ENCODE results near the gene AP1B1. TPM values are rescaled to one million over a fixed set of nuclear protein-coding genes. Genes with fewer than 3 reads are reported as not detected.

Gene AP1B1
- total RNA-seq, 4 donors from 2014 or later, result 58.0 to 77.3 (median 75.3) TPM

DNA sequence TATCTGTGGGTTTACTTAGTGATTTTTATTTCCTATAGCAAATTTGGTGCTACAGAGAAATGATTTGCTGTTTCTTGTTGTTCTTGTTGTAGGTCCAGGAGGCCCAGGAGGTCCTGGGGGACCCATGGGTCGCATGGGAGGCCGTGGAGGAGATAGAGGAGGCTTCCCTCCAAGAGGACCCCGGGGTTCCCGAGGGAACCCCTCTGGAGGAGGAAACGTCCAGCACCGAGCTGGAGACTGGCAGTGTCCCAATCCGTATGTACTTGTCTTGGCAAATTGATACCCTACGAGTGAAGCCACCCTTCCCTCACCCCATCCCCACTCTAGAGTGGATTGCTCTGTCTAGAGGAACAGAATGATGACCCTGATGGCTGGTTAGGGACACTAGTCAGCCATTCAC is 89.7 kb downstream of the AP1B1 start:
- ATAC-seq (ENCODE audit: low FRiP score) (no peak), DNase-seq (ENCODE audit: low spot score) (no peak)
- TF ChIP-seq, protein P1, sequence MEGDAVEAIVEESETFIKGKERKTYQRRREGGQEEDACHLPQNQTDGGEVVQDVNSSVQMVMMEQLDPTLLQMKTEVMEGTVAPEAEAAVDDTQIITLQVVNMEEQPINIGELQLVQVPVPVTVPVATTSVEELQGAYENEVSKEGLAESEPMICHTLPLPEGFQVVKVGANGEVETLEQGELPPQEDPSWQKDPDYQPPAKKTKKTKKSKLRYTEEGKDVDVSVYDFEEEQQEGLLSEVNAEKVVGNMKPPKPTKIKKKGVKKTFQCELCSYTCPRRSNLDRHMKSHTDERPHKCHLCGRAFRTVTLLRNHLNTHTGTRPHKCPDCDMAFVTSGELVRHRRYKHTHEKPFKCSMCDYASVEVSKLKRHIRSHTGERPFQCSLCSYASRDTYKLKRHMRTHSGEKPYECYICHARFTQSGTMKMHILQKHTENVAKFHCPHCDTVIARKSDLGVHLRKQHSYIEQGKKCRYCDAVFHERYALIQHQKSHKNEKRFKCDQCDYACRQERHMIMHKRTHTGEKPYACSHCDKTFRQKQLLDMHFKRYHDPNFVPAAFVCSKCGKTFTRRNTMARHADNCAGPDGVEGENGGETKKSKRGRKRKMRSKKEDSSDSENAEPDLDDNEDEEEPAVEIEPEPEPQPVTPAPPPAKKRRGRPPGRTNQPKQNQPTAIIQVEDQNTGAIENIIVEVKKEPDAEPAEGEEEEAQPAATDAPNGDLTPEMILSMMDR (IDR thresholded peaks at IDR 0.05), result no peak

DNA sequence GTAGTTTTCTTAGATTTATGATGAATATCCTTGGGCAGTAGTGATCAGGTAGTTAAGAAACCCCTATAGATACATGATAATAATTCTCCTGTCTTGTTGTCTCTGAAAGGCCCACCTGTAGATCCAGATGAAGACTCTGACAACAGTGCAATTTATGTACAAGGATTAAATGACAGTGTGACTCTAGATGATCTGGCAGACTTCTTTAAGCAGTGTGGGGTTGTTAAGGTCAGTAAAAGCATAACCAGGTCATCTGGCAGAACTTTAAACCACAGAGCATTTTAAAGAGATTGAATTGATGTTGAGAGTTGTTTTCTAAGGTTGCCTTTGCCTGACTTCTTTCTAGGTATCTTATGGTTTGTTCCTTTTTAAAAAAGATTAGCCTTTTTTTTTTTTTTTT is 96.0 kb downstream of the AP1B1 start:
- DNase-seq (ENCODE audit: low spot score) (no peak), ATAC-seq (ENCODE audit: low FRiP score) (no peak)
- TF ChIP-seq, protein P1 (IDR thresholded peaks at IDR 0.05), result no peak

GRCh38 chr22:29291215-29291614 is 97.2 kb downstream of the AP1B1 start:
- no peak for ATAC-seq (ENCODE audit: low FRiP score)
- DNase-seq (ENCODE audit: low spot score), result no peak
- TF ChIP-seq, protein P1 (IDR thresholded peaks at IDR 0.05), result no peak

GRCh38 chr22:29290061-29290460 is 98.3 kb downstream of the AP1B1 start:
- ATAC-seq (ENCODE audit: low FRiP score) (no peak), DNase-seq (ENCODE audit: low spot score) (no peak)
- TF ChIP-seq, protein P1 (IDR thresholded peaks at IDR 0.05), result no peak

GRCh38 chr22:29288837-29289236 is 99.5 kb downstream of the AP1B1 start:
- no peak for ATAC-seq (ENCODE audit: low FRiP score)
- DNase-seq (ENCODE audit: low spot score), result no peak
- TF ChIP-seq, protein P1 (IDR thresholded peaks at IDR 0.05), result no peak

GRCh38 chr22:29284196-29284595 is 104.2 kb downstream of the AP1B1 start:
- DNase-seq (ENCODE audit: low spot score) (no peak), ATAC-seq (ENCODE audit: low FRiP score) (no peak)
- TF ChIP-seq, protein P1 (IDR thresholded peaks at IDR 0.05), result no peak

DNA sequence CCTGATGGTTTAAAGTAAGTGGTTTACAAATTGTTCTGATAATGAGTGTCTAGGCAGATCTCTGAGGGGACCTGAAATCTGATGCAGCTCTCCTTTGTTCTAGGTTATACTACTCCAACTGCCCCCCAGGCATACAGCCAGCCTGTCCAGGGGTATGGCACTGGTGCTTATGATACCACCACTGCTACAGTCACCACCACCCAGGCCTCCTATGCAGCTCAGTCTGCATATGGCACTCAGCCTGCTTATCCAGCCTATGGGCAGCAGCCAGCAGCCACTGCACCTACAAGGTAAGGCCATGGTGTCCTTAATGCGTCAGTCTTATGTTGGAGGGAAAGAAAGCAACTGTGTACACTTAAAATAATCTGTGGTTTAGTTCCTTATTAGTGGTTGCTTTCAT is 110.4 kb downstream of the AP1B1 start:
- no peak for DNase-seq (ENCODE audit: low spot score)

More for the DNA sequence above, 110.4 kb downstream of the AP1B1 start:
- TF ChIP-seq, protein P1 (IDR thresholded peaks at IDR 0.05), result no peak
- ATAC-seq (ENCODE audit: low FRiP score), result no peak

Small RNA genes within 50 kb of the gene (small RNA-seq; reads per million reads assigned to genes)
- gene AC000041.1 (not detected), gene MIR3653 (not detected)

Other genes starting within 250 kb of the AP1B1 start
- 1 to 10 TPM; 1.5 to 2.5 (median 1.7) TPM for gene EMID1, start 182.7 kb downstream of the AP1B1 start, total RNA-seq
- 10 to 100 TPM; 15.0 to 30.8 (median 25.4) TPM for gene RHBDD3, start 120.6 kb downstream of the AP1B1 start, total RNA-seq
- gene EWSR1, start 120.3 kb downstream of the AP1B1 start, total RNA-seq, result 100 to 1,000 TPM; 190 to 274 (median 202) TPM
- gene GAS2L1, start 81.9 kb downstream of the AP1B1 start, total RNA-seq, result 10 to 100 TPM; 13.4 to 29.0 (median 22.7) TPM
- gene RASL10A, start 72.9 kb downstream of the AP1B1 start, total RNA-seq, result 1 to 10 TPM in 2 of 4 donors, under 1 TPM in 1, not detected in 1; 0.56 to 2.6 (median 1.5) TPM
- gene RFPL1, start 50.0 kb upstream of the AP1B1 start, total RNA-seq, result not detected
- 1 to 10 TPM in 1 of 4 donors, under 1 TPM in 3; 0.32 to 1.4 (median 0.42) TPM for gene NEFH, start 91.6 kb upstream of the AP1B1 start, total RNA-seq
- gene THOC5, start 165.2 kb upstream of the AP1B1 start, total RNA-seq, result 10 to 100 TPM; 21.0 to 54.2 (median 29.4) TPM
- 10 to 100 TPM in 2 of 4 donors, 1 to 10 TPM in 2; 5.5 to 16.4 (median 10.3) TPM for gene NIPSNAP1, start 192.5 kb upstream of the AP1B1 start, total RNA-seq
- 10 to 100 TPM; 26.6 to 35.2 (median 32.9) TPM for gene NF2, start 215.1 kb upstream of the AP1B1 start, total RNA-seq